Activated T-cell treated with anti-CD3 and anti-CD28 coated beads for 24 hours (primary cell): ENCODE results near the gene NPAS3.

Source experiments
- DNase-seq: peaks from one replicate; pipeline ENCODE4 v3.0.0-alpha.2; 2020; ENCODE audit warnings: low read depth

NPAS3 gene

DNA sequence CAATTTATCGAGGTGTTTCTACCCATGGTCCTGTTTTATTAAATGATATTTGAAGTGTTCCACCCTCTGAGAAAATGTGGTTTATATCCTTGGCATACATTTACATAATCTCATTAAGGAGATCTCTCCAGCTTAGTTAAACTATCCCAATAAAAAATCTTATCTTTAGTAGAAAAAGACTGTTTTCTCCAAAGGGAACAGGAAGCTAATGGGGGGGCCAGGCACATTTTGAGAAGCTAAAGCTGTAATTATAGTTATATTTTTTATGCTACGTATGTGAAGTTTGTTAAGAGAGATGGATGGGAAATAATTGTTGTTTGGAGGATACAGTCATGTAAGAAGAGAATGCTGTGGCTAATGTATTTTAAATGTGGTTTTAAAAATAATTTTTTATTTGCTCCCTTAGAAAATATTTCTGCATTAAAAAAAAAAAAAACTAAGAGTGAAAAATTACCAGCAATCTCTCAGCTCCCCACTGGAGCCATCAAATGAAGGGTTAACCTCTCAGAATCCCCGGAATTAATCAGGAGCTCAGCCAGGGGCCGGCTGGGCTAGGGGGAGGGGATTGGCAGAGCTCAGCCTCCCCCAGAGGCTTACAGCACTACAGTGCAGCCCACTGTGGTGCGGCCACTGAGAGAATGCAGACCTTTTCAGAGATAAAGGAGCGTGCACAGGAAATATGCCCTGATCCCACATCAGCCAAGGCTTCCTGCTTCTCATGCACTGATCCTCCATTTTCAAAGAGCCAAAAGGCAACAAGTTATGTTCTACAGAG lies 826.4 kb downstream of the NPAS3 start:
- no peak for DNase-seq

GRCh38 chr14:33767586-33768457 lies 829.1 kb downstream of the NPAS3 start:
- DNase-seq = no peak

DNA sequence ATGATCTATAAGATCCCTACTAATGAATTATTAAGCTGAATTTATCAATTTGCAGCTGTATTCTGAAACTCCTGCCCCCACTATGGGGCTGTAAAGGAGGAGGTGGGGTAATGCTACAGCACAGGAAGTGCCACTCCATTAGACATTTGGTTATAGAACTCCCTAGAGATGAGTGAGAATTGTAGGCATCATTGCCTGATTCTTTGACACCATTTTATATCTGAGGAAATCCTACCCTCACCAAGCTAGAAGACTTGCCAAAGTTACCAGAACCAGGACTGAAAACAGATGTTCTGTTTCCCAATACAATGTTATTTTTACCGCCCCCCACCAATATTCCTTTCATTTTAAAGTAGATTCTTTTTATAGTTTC lies 829.8 kb downstream of the NPAS3 start:
- DNase-seq = no peak

GRCh38 chr14:33773205-33774030 lies 834.7 kb downstream of the NPAS3 start:
- DNase-seq = no peak

DNA sequence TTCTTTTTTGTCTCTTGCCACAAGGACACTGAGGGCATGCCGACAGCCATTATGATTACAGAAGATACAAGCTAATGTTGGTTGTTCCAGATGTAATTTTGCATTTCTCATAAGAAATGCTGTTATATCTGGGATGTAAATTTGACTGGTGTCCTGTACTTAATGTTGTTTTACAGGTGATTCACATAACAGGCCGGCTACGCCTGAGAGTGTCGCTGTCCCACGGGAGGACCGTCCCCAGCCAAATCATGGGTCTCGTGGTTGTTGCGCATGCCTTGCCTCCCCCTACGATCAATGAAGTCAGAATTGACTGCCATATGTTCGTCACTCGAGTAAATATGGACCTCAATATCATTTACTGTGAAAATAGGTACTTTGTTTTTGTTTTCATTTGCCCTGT lies 835.5 kb downstream of the NPAS3 start:
- DNase-seq = no peak

- no peak for DNase-seq
These were observed 836.2 kb downstream of the NPAS3 start for GRCh38 chr14:33774723-33775470.

- no peak for DNase-seq
These were observed 838.2 kb downstream of the NPAS3 start for GRCh38 chr14:33776871-33777270.

DNA sequence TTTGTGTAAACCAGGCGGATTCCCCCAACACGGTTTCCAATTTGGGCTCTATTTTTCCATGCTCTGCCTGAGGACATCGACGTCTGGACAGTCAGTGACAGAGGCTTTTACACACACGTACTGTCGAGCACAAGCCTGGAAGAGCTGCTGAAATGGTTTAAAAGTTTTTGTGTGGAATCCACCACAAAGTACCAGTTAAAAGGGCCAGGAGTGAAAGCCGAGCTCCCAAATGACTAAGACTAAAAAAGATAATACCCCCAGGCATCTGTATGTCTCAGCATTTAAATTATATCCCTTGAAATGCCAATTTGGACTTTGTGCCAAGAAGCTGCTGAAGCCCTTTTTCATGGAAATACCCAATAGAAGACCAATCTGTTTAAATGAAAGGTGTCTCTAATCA lies 839.0 kb downstream of the NPAS3 start:
- no peak for DNase-seq

- DNase-seq = no peak
These were observed 841.4 kb downstream of the NPAS3 start for GRCh38 chr14:33780035-33780434.

- no peak for DNase-seq
These were observed 842.6 kb downstream of the NPAS3 start for GRCh38 chr14:33781236-33781635.

DNA sequence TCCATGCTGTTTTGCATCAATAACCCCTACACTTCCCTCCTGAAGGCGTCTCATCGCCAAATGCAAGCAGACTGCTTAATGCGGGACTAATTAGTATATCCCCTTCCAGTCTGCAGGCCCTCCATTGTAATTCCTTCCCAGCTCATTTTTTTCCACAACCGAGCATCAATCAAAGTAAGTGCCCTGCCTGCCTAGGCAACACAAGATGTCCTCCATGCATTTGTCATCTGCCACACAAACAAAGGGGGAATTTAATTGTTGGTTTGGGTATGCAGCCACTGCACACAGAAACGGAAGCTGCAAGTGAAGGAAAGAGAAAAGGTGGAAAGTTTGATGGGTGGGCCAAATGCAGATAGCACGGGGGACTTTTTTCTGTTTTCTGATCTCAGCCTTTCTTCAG lies 844.2 kb downstream of the NPAS3 start:
- no peak for DNase-seq

DNA sequence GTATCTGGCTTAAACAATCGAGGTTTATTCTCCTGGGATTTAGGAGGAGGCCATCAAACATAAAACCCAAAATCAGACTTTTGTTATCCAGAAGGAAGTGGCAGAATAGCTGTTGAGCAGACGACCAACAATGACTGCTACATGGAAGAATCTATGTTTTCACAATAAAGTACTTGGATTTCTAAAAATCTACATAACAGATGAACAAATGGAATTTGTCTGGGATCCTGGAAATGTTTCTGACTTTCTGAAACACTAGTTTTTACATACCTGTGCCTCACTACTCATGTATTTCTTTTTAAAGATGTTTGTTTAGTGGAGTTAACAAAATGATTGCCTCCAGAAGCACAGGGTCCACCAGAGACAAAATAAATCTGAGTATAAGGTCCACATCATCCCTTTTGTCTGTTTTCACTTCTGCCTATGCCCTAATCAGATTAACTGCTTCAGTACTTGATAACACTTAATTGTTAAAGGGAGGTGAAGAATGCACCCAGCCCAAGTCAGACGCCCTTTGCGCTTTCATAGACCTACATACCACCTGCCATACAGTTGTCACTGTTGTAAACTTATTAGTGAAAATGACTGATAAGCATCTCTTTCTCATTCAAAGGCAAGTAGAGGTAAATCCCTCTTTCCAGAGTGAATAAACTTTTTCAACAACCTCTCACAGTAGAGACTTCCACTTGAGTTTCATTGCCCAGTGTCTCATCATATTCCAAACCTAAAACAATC lies 847.6 kb downstream of the NPAS3 start:
- no peak for DNase-seq

DNA sequence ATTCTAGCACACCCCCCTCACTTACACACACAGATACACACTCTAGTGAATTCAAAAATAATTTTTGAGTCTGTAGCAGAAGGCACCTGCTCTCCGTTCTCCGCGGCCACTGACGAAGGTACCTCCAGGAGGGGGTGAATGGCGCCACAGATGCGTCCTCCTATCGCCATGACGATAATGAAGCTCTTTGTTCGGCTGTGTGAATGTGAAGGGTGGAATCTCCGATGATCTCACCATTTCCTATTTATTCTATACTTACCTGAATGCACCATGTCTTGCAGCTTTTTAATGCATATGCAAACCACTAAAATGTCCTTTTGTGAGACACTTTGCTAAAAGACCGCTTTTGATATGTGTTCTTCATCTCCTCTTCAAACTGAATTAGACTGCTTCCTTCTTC lies 849.5 kb downstream of the NPAS3 start:
- no peak for DNase-seq

DNA sequence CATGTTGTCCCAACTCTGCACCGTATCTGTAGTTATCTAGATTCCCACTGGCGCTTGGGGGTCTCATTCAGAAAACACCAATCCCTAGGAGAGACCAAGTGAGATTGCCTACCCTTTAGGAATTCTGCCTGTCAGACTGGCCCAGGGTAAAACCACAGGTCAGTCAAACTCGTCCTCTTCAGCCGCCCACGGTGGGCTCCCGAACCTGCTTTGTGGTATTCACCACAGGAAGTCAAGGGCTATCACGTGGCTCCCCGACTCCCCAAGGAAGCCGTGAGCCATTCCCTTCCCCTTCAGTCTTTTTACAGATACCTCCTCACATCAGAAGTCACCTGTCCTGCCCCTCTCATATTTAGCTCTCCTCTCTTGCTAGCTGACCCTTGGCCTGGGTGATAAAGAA lies 852.3 kb downstream of the NPAS3 start:
- DNase-seq = no peak

GRCh38 chr14:33792009-33792719 lies 853.5 kb downstream of the NPAS3 start:
- DNase-seq = no peak

GRCh38 chr14:33792720-33793368 lies 854.2 kb downstream of the NPAS3 start:
- peak; percentile 55 for DNase-seq

GRCh38 chr14:33793398-33794110 lies 854.9 kb downstream of the NPAS3 start:
- no peak for DNase-seq

DNA sequence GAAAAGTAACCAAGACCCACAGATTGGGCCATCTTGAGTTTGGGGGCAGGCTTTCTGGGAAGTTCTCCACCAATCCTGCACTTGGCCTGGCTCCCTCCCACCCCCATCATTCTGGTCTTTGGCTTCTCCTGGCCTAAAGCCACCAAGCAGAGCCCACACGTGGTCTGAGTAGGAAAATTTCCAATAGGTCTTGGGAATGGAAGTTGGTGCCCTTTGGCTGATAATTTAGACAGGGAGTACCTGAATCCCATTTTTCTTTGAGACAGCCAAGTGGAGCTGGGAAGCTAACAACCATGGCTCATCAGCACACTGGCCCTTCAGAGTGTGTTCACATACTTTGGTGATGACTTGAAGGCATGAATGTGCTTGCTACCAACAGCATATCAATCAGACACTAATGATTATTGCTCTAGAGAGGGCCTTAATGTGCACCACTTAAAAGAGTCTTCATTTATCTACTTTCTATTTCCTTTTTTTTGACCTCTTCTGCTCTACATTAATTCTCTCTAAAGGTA lies 856.2 kb downstream of the NPAS3 start:
- no peak for DNase-seq

GRCh38 chr14:33796356-33796755 lies 857.7 kb downstream of the NPAS3 start:
- no peak for DNase-seq
